ENCODE measurements around the gene SNAP47.

DNA sequence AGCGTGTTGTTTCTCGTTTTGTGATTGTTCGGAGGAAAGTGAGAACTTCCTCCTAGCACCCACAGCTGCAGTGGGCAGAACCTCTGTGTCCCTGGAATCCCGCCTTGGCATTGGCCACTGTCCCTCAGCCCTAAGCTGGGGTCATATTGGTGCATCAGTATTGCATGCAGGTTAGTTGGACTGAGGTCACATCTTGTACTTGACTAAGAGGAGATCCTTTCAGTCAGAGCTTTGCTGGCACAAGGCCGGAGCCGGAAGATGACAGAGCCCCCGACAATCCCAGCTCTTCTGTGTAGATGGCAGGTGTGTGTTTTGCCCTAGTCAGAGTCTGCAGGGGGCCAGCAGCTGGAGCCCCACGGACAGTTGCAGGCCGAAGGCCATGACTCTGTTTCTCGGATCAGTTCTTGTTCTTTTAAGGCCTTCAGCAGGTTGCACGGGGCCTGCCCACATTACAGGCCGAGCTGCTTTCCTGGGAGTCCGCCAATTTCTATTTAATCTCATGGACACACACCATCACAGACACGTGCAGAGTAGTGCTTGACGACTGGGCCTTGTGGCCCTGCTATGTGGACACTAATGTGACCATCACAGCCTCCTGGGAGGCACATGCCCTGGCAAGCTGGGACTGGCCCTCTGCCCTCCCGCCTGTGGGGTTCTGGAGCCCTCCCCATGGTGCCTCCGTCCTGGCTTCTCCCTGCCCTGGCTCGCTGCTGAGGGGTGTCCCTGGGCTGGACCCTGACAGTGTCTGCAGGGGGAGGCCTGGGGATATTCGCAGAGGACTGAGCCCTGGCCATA lies 14.9 kb downstream of the SNAP47 start:
- TF ChIP-seq SPI1 (IDR thresholded peaks at IDR 0.05; ENCODE audit: low read depth, low read length) (no peak), POLR2AphosphoS5 (IDR thresholded peaks at IDR 0.05; ENCODE audit: low read depth, low read length) (no peak), TAF1 (IDR thresholded peaks at IDR 0.05; ENCODE audit: low read depth, low read length) (no peak), POLR2A (IDR thresholded peaks at IDR 0.05; ENCODE audit: low read depth, low read length) (no peak), PAX5 (IDR thresholded peaks at IDR 0.05; ENCODE audit: insufficient read depth, low read length, severe bottlenecking) (no peak)

All from GM12891 (cell line).